K562 (cell line): ENCODE results near the gene HFE. TPM values are rescaled to one million over a fixed set of nuclear protein-coding genes. Genes with fewer than 3 reads are reported as not detected.
A peak's percentile ranks its signal among the peaks of the same experiment; 100 is the strongest.

ENCODE experiments used
- ATF4 ChIP-seq: fragments of 450-650 bp; formaldehyde crosslinking; IDR thresholded peaks from 2 replicates; pipeline ENCODE4 v1.4.0; 2022; ENCODE audit warnings: mild to moderate bottlenecking, moderate library complexity
- ETV1 ChIP-seq: fragments of 450-650 bp; conservative IDR thresholded peaks from 2 replicates; pipeline ENCODE4 v1.6.1; 2016; ENCODE audit warnings: missing genetic modification characterization, control low read depth, low read depth, missing compliant biosample characterization
- HNRNPL ChIP-seq: fragments of 200-400 bp; formaldehyde crosslinking; IDR thresholded peaks from 2 replicates; pipeline ENCODE4 v1.6.1; 2017; ENCODE audit warnings: low read depth, mild to moderate bottlenecking, low read length
- KHSRP ChIP-seq: fragments of 450-650 bp; IDR thresholded peaks from 2 replicates; pipeline ENCODE4 v1.6.1; 2017
- MAFF ChIP-seq: IDR thresholded peaks from 2 replicates; pipeline ENCODE4 v1.6.1; 2012; ENCODE audit warnings: low read length, improper control_type of control experiment
- MBD2 ChIP-seq: sonication (generic); IDR thresholded peaks from 2 replicates; pipeline ENCODE4 v1.6.1; 2016; ENCODE audit warnings: low read depth, borderline replicate concordance
- TAF15 ChIP-seq: fragments of 200-400 bp; formaldehyde crosslinking; IDR thresholded peaks from 2 replicates; pipeline ENCODE4 v1.6.1; 2017; ENCODE audit warnings: mild to moderate bottlenecking, low read depth, low read length, moderate library complexity
- TGIF2 ChIP-seq: sonication (generic); formaldehyde crosslinking; IDR thresholded peaks from 2 replicates; pipeline ENCODE4 v1.8.1; 2022; ENCODE audit warnings: mild to moderate bottlenecking, missing genetic modification reagents, moderate library complexity
- THRB ChIP-seq: fragments of 450-650 bp; formaldehyde crosslinking; conservative IDR thresholded peaks from 2 replicates; pipeline ENCODE4 v1.4.0; 2022; ENCODE audit warnings: mild to moderate bottlenecking, missing genetic modification characterization
- ZNF282 ChIP-seq: sonication (generic); formaldehyde crosslinking; IDR thresholded peaks from 2 replicates; pipeline ENCODE4 v1.8.1; 2023; ENCODE audit warnings: missing genetic modification reagents
- ZNF354B ChIP-seq: fragments of 250-450 bp; sonication (Bioruptor Pico); IDR thresholded peaks from 2 replicates; pipeline ENCODE4 v1.4.0; 2020
- ZNF778 ChIP-seq: fragments of 450-650 bp; formaldehyde crosslinking; IDR thresholded peaks from 2 replicates; pipeline ENCODE4 v1.4.0; 2020; ENCODE audit warnings: mild to moderate bottlenecking, moderate library complexity
- polyA plus RNA-seq, 8 experiments: library from polyadenylated mRNA; depleted of rRNA in 4 of 8; stranded (reverse) in 5 of 8; unstranded in 3 of 8; fragments of >200 nt; fragmentation: Nextera tagmentation in 2 of 8; fragmentation: Illumina TruSeq in 1 of 8; extraction: Ambion mirVana in 2 of 8; extraction: Trizol in 1 of 8; gene quantifications; 2 replicates each; pipeline versions ENCODE4 v1.2.1 to v1.2.3, GENCODE V29; 2011 to 2014; ENCODE audit warnings: inconsistent platforms in 1 of 8, missing spikeins in 1 of 8
- total RNA-seq, 7 experiments: library from RNA; depleted of rRNA in 6 of 7; stranded (reverse); fragments of >200 nt in 6 of 7; fragmentation: Illumina TruSeq in 2 of 7; extraction: Trizol in 2 of 7; gene quantifications; 2 replicates each; pipeline versions ENCODE4 v1.2.1 to v1.2.3, GENCODE V29; 2011 to 2021; ENCODE audit warnings: low replicate concordance in 1 of 7
- TF ChIP-seq, protein P1 (sequence below), 2 experiments: fragments of 450-650 bp; IDR thresholded peaks; 2 replicates each; pipeline ENCODE4 v1.6.1; 2018; ENCODE audit warnings: mild to moderate bottlenecking in 2 of 2, low read depth in 1 of 2; ENCODE audit not compliant: partially characterized antibody in 2 of 2
- TF ChIP-seq, protein P2 (sequence below): fragments of 450-650 bp; formaldehyde crosslinking; IDR thresholded peaks from 2 replicates; pipeline ENCODE4 v1.4.0; 2020; ENCODE audit warnings: mild to moderate bottlenecking
- TF ChIP-seq, protein P3 (sequence below), 3 experiments: fragments of 200-800 bp in 1 of 3; fragments of 250-450 bp in 1 of 3; fragments of 450-650 bp in 1 of 3; sonication (Bioruptor Pico) in 1 of 3; sonication (Bioruptor generic) in 1 of 3; formaldehyde crosslinking in 1 of 3; IDR thresholded peaks; 2 replicates each; pipeline versions ENCODE4 v1.6.1 to v1.8.0; 2016 to 2022; ENCODE audit warnings: mild to moderate bottlenecking in 2 of 3, missing genetic modification characterization in 2 of 3, missing compliant biosample characterization in 1 of 3, moderate library complexity in 1 of 3

Gene HFE
- total and polyA plus RNA-seq, 9 of the 15 experiments (the other 6 are each of a cell fraction or from before 2014, with no cell fraction given), result 0.14 to 1.2 (median 0.76) TPM

DNA sequence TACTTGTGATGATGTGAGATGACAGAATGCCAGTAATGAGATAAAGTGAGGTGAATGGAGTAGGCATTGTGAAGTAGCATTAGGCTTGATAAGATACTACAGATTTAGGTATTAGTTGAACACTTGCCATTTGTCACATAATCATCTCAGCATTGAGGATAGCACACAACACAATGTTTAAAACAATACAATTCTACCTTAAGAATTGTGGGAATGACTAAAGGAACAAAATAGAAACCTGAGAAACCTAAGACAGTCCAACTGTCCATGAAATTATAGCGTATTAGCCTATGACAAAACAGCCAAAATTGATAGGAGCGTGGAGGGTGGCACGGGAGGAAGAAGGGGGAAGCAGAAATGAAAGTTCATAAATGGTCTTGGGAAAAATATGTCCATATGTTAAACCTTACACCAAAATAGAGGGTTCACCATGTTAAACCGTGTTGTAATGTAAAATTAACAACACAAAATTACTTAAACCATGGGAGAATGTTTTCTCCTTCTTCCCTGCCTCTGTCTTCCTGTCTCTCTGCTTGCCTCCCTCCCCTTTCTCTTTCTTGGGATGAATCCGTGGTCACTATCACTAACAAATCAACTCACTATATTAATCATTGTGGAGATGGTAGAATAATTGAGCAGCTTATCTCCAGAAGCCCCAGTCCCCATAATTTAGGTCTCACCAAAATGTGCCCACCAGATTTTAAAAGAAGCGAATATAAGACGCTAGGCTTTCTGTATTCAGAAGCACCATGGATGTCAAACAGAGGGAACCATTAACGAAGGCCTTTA, 33.0 kb upstream of the HFE start (continued):
- TF ChIP-seq, protein P1, sequence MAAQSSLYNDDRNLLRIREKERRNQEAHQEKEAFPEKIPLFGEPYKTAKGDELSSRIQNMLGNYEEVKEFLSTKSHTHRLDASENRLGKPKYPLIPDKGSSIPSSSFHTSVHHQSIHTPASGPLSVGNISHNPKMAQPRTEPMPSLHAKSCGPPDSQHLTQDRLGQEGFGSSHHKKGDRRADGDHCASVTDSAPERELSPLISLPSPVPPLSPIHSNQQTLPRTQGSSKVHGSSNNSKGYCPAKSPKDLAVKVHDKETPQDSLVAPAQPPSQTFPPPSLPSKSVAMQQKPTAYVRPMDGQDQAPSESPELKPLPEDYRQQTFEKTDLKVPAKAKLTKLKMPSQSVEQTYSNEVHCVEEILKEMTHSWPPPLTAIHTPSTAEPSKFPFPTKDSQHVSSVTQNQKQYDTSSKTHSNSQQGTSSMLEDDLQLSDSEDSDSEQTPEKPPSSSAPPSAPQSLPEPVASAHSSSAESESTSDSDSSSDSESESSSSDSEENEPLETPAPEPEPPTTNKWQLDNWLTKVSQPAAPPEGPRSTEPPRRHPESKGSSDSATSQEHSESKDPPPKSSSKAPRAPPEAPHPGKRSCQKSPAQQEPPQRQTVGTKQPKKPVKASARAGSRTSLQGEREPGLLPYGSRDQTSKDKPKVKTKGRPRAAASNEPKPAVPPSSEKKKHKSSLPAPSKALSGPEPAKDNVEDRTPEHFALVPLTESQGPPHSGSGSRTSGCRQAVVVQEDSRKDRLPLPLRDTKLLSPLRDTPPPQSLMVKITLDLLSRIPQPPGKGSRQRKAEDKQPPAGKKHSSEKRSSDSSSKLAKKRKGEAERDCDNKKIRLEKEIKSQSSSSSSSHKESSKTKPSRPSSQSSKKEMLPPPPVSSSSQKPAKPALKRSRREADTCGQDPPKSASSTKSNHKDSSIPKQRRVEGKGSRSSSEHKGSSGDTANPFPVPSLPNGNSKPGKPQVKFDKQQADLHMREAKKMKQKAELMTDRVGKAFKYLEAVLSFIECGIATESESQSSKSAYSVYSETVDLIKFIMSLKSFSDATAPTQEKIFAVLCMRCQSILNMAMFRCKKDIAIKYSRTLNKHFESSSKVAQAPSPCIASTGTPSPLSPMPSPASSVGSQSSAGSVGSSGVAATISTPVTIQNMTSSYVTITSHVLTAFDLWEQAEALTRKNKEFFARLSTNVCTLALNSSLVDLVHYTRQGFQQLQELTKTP (IDR thresholded peaks at IDR 0.05; ENCODE audit: low read depth in 1 of 2, partially characterized antibody in 2 of 2), result peak; percentile 18 to 51
- TF ChIP-seq, protein P2, sequence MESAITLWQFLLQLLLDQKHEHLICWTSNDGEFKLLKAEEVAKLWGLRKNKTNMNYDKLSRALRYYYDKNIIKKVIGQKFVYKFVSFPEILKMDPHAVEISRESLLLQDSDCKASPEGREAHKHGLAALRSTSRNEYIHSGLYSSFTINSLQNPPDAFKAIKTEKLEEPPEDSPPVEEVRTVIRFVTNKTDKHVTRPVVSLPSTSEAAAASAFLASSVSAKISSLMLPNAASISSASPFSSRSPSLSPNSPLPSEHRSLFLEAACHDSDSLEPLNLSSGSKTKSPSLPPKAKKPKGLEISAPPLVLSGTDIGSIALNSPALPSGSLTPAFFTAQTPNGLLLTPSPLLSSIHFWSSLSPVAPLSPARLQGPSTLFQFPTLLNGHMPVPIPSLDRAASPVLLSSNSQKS, result peak; percentile 49; the same call in 1 of the 2 replicates
- 0 out of 2 replicates have a peak, but pooled peaks have one; percentile 5 for TF ChIP-seq ATF4
- no peak for TF ChIP-seq TGIF2 (CRISPR knock-in tag)
- TF ChIP-seq ETV1 (tag), result peak; percentile 18; the same call in 1 of the 2 replicates
- TF ChIP-seq MAFF, result peak; percentile 36; the same call in 1 of the 2 replicates
- TF ChIP-seq ZNF778 (CRISPR knock-in tag), result no peak
- TF ChIP-seq ZNF354B (CRISPR knock-in tag), result 0 out of 2 replicates have a peak, but pooled peaks have one; percentile 25
- TF ChIP-seq, protein P3, sequence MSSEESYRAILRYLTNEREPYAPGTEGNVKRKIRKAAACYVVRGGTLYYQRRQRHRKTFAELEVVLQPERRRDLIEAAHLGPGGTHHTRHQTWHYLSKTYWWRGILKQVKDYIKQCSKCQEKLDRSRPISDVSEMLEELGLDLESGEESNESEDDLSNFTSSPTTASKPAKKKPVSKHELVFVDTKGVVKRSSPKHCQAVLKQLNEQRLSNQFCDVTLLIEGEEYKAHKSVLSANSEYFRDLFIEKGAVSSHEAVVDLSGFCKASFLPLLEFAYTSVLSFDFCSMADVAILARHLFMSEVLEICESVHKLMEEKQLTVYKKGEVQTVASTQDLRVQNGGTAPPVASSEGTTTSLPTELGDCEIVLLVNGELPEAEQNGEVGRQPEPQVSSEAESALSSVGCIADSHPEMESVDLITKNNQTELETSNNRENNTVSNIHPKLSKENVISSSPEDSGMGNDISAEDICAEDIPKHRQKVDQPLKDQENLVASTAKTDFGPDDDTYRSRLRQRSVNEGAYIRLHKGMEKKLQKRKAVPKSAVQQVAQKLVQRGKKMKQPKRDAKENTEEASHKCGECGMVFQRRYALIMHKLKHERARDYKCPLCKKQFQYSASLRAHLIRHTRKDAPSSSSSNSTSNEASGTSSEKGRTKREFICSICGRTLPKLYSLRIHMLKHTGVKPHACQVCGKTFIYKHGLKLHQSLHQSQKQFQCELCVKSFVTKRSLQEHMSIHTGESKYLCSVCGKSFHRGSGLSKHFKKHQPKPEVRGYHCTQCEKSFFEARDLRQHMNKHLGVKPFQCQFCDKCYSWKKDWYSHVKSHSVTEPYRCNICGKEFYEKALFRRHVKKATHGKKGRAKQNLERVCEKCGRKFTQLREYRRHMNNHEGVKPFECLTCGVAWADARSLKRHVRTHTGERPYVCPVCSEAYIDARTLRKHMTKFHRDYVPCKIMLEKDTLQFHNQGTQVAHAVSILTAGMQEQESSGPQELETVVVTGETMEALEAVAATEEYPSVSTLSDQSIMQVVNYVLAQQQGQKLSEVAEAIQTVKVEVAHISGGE (CRISPR knock-in tag; IDR thresholded peaks at IDR 0.05), result peak in 1 of 3 experiments; percentile 64; a peak in 1 of 6 replicates
- TF ChIP-seq KHSRP, result peak; percentile 25; the same call in 1 of the 2 replicates
- peak; percentile 75; the same call in 1 of the 2 replicates for TF ChIP-seq THRB
- TF ChIP-seq HNRNPL, result 0 out of 2 replicates have a peak, but pooled peaks have one; percentile 6
- 0 out of 2 replicates have a peak, but pooled peaks have one; percentile 42 for TF ChIP-seq MBD2
- TF ChIP-seq TAF15, result no peak
- TF ChIP-seq ZNF282 (CRISPR knock-in tag), result no peak
